WTC11 (cell line): ENCODE results near the gene NDUFB10. TPM values are rescaled to one million over a fixed set of nuclear protein-coding genes. Genes with fewer than 3 reads are reported as not detected.

ENCODE experiments used
- ATAC-seq: fragments of 200-7000 bp; cut with Tn5 transposase; 2 replicates; pipeline ENCODE4 v1.10.0; 2021; ENCODE audit warnings: mild to moderate bottlenecking, moderate library complexity
- CTCF ChIA-PET: fragments of 300-600 bp; sonication (Branson Sonifier 250); formaldehyde crosslinking; loops from one replicate; lab custom pipeline; 2021; ENCODE audit warnings: antibody characterized with exemption; lab: Charles Lee
- POLR2A ChIA-PET: fragments of 350-600 bp; sonication (Branson Sonifier 250); formaldehyde crosslinking; loops from one replicate; lab custom pipeline; 2021; ENCODE audit warnings: antibody characterized with exemption; lab: Charles Lee
- DNase-seq: peaks from one replicate; pipeline ENCODE4 v3.0.0; 2021; ENCODE audit warnings: low spot score
- H3K27ac Mint-ChIP-seq: 2 replicates; pipeline ENCODE4 v1.8.0; 2021; ENCODE audit warnings: mixed read lengths
- H3K27me3 Mint-ChIP-seq: 2 replicates; pipeline ENCODE4 v1.8.0; 2021; ENCODE audit warnings: low read depth, mild to moderate bottlenecking, moderate library complexity, mixed read lengths
- H3K36me3 Mint-ChIP-seq: 2 replicates; pipeline ENCODE4 v1.8.0; 2021; ENCODE audit warnings: mixed read lengths
- H3K4me1 Mint-ChIP-seq: 2 replicates; pipeline ENCODE4 v1.8.0; 2022; ENCODE audit warnings: mixed read lengths
- H3K4me3 Mint-ChIP-seq: 2 replicates; pipeline ENCODE4 v1.8.0; 2021; ENCODE audit warnings: mild to moderate bottlenecking, moderate library complexity, mixed read lengths
- H3K9me3 Mint-ChIP-seq: 2 replicates; pipeline ENCODE4 v1.8.0; 2021; ENCODE audit warnings: mixed read lengths
- FOXJ3 ChIP-seq: sonication (generic); formaldehyde crosslinking; IDR thresholded peaks from 2 replicates; pipeline ENCODE4 v1.9.0; 2021; ENCODE audit warnings: missing genetic modification reagents, mild to moderate bottlenecking, borderline replicate concordance
- HMGA2 ChIP-seq: fragments of 250-450 bp; sonication (Bioruptor Pico); IDR thresholded peaks from 2 replicates; pipeline ENCODE4 v1.4.0; 2021; ENCODE audit warnings: mild to moderate bottlenecking, moderate library complexity
- JUN ChIP-seq: sonication (generic); formaldehyde crosslinking; IDR thresholded peaks from 2 replicates; pipeline ENCODE4 v1.8.0; 2023; ENCODE audit warnings: mild to moderate bottlenecking, missing genetic modification reagents
- NFATC4 ChIP-seq: fragments of 250-450 bp; sonication (Bioruptor Pico); IDR thresholded peaks from 2 replicates; pipeline ENCODE4 v1.9.0; 2021; ENCODE audit warnings: mild to moderate bottlenecking
- SMAD3 ChIP-seq: sonication (generic); formaldehyde crosslinking; IDR thresholded peaks from 2 replicates; pipeline ENCODE4 v1.8.0; 2022; ENCODE audit warnings: missing genetic modification reagents, mild to moderate bottlenecking, borderline replicate concordance
- SP1 ChIP-seq: sonication (generic); formaldehyde crosslinking; conservative IDR thresholded peaks from 2 replicates; pipeline ENCODE4 v1.8.1; 2022; ENCODE audit warnings: missing genetic modification reagents
- TCF7 ChIP-seq: sonication (generic); formaldehyde crosslinking; IDR thresholded peaks from 2 replicates; pipeline ENCODE4 v1.8.0; 2022; ENCODE audit warnings: mild to moderate bottlenecking, low read depth, missing genetic modification reagents, moderate library complexity
- USF2 ChIP-seq: sonication (generic); formaldehyde crosslinking; IDR thresholded peaks from 2 replicates; pipeline ENCODE4 v1.8.1; 2023; ENCODE audit warnings: mild to moderate bottlenecking, missing genetic modification reagents, moderate library complexity
- ZNF232 ChIP-seq: sonication (generic); formaldehyde crosslinking; IDR thresholded peaks from 2 replicates; pipeline ENCODE4 v1.8.0; 2022; ENCODE audit warnings: mild to moderate bottlenecking, missing genetic modification reagents
- ZNF317 ChIP-seq: sonication (generic); formaldehyde crosslinking; IDR thresholded peaks from 2 replicates; pipeline ENCODE4 v1.8.1; 2023; ENCODE audit warnings: low read depth, mild to moderate bottlenecking, moderate library complexity, missing genetic modification reagents, borderline replicate concordance
- ZSCAN18 ChIP-seq: fragments of 250-450 bp; sonication (Bioruptor Pico); IDR thresholded peaks from 2 replicates; pipeline ENCODE4 v2.1.2; 2022; ENCODE audit warnings: mild to moderate bottlenecking, moderate library complexity
- total RNA-seq: library from RNA; stranded (reverse); gene quantifications from 3 replicates; pipeline ENCODE4 v1.2.3, GENCODE V29; 2021
- TF ChIP-seq, protein P1 (sequence below): sonication (generic); formaldehyde crosslinking; IDR thresholded peaks from 2 replicates; pipeline ENCODE4 v1.8.1; 2023; ENCODE audit warnings: mild to moderate bottlenecking, missing genetic modification reagents, borderline replicate concordance
- TF ChIP-seq, protein P2 (sequence below): sonication (generic); formaldehyde crosslinking; IDR thresholded peaks from 2 replicates; pipeline ENCODE4 v1.8.1; 2023; ENCODE audit warnings: mild to moderate bottlenecking, missing genetic modification reagents
- TF ChIP-seq, protein P3 (sequence below): sonication (generic); formaldehyde crosslinking; IDR thresholded peaks from 2 replicates; pipeline ENCODE4 v1.8.1; 2022; ENCODE audit warnings: missing genetic modification reagents, borderline replicate concordance
- TF ChIP-seq, protein P4 (sequence below): sonication (generic); formaldehyde crosslinking; IDR thresholded peaks from 2 replicates; pipeline ENCODE4 v1.8.0; 2022; ENCODE audit warnings: mild to moderate bottlenecking, missing genetic modification reagents
- TF ChIP-seq, protein P5 (sequence below): fragments of 250-450 bp; sonication (Bioruptor Pico); IDR thresholded peaks from 2 replicates; pipeline ENCODE4 v1.9.0; 2021; ENCODE audit warnings: moderate library complexity, mild to moderate bottlenecking, inconsistent platforms, borderline replicate concordance
- TF ChIP-seq, protein P6 (sequence below): sonication (generic); formaldehyde crosslinking; IDR thresholded peaks from 2 replicates; pipeline ENCODE4 v1.8.0; 2023; ENCODE audit warnings: missing genetic modification reagents, mild to moderate bottlenecking, borderline replicate concordance

NDUFB10 gene
- total RNA-seq, 1 experiment from 2014 or later, result 228 TPM

- no peaks in the 10 kb centered on the region for H3K9me3 Mint-ChIP-seq
- DNase-seq (no peak), ATAC-seq (no peak)
- POLR2A ChIA-PET, result interaction anchor here (3.0 kb wide), 1 partner anchor 13 kb away, joined by 13 read pairs; no protein-coding TSS in a partner anchor
- H3K27me3 Mint-ChIP-seq, result no peaks in the 10 kb centered on the region
- H3K27ac Mint-ChIP-seq, result no peak overlapping the region
- CTCF ChIA-PET, result interaction anchor here (0.9 to 3.9 kb wide), 22 partner anchors 10 to 191 kb away, joined by 3 to 82 read pairs (median 12); partner anchors contain the start of genes CASKIN1, NHERF2, NPW and NTHL1
- peaks cover 19% of the 10 kb centered on the region for H3K36me3 Mint-ChIP-seq
- H3K4me3 Mint-ChIP-seq, result 0 out of 2 replicates have a peak overlapping the region, but pooled peaks have one; percentile 8
- peaks cover 35% of the 10 kb centered on the region for H3K4me1 Mint-ChIP-seq
- TF ChIP-seq ZNF317 (CRISPR knock-in tag) (no peak), ZNF232 (CRISPR knock-in tag) (no peak), SMAD3 (CRISPR knock-in tag) (no peak), NFATC4 (CRISPR knock-in tag) (no peak), FOXJ3 (CRISPR knock-in tag) (no peak), USF2 (CRISPR knock-in tag) (no peak), SP1 (CRISPR knock-in tag) (no peak), TCF7 (CRISPR knock-in tag) (no peak), HMGA2 (no peak)
- TF ChIP-seq, protein P1, sequence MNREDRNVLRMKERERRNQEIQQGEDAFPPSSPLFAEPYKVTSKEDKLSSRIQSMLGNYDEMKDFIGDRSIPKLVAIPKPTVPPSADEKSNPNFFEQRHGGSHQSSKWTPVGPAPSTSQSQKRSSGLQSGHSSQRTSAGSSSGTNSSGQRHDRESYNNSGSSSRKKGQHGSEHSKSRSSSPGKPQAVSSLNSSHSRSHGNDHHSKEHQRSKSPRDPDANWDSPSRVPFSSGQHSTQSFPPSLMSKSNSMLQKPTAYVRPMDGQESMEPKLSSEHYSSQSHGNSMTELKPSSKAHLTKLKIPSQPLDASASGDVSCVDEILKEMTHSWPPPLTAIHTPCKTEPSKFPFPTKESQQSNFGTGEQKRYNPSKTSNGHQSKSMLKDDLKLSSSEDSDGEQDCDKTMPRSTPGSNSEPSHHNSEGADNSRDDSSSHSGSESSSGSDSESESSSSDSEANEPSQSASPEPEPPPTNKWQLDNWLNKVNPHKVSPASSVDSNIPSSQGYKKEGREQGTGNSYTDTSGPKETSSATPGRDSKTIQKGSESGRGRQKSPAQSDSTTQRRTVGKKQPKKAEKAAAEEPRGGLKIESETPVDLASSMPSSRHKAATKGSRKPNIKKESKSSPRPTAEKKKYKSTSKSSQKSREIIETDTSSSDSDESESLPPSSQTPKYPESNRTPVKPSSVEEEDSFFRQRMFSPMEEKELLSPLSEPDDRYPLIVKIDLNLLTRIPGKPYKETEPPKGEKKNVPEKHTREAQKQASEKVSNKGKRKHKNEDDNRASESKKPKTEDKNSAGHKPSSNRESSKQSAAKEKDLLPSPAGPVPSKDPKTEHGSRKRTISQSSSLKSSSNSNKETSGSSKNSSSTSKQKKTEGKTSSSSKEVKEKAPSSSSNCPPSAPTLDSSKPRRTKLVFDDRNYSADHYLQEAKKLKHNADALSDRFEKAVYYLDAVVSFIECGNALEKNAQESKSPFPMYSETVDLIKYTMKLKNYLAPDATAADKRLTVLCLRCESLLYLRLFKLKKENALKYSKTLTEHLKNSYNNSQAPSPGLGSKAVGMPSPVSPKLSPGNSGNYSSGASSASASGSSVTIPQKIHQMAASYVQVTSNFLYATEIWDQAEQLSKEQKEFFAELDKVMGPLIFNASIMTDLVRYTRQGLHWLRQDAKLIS (CRISPR knock-in tag), result no peak
- TF ChIP-seq, protein P2, sequence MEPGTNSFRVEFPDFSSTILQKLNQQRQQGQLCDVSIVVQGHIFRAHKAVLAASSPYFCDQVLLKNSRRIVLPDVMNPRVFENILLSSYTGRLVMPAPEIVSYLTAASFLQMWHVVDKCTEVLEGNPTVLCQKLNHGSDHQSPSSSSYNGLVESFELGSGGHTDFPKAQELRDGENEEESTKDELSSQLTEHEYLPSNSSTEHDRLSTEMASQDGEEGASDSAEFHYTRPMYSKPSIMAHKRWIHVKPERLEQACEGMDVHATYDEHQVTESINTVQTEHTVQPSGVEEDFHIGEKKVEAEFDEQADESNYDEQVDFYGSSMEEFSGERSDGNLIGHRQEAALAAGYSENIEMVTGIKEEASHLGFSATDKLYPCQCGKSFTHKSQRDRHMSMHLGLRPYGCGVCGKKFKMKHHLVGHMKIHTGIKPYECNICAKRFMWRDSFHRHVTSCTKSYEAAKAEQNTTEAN (CRISPR knock-in tag), result no peak
- TF ChIP-seq, protein P3, sequence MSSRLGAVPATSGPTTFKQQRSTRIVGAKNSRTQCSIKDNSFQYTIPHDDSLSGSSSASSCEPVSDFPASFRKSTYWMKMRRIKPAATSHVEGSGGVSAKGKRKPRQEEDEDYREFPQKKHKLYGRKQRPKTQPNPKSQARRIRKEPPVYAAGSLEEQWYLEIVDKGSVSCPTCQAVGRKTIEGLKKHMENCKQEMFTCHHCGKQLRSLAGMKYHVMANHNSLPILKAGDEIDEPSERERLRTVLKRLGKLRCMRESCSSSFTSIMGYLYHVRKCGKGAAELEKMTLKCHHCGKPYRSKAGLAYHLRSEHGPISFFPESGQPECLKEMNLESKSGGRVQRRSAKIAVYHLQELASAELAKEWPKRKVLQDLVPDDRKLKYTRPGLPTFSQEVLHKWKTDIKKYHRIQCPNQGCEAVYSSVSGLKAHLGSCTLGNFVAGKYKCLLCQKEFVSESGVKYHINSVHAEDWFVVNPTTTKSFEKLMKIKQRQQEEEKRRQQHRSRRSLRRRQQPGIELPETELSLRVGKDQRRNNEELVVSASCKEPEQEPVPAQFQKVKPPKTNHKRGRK (CRISPR knock-in tag), result no peak
- TF ChIP-seq, protein P4, sequence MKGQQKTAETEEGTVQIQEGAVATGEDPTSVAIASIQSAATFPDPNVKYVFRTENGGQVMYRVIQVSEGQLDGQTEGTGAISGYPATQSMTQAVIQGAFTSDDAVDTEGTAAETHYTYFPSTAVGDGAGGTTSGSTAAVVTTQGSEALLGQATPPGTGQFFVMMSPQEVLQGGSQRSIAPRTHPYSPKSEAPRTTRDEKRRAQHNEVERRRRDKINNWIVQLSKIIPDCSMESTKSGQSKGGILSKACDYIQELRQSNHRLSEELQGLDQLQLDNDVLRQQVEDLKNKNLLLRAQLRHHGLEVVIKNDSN, result no peak
- TF ChIP-seq, protein P5, sequence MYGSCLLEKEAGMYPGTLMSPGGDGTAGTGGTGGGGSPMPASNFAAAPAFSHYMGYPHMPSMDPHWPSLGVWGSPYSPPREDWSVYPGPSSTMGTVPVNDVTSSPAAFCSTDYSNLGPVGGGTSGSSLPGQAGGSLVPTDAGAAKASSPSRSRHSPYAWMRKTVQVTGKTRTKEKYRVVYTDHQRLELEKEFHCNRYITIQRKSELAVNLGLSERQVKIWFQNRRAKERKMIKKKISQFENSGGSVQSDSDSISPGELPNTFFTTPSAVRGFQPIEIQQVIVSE, result no peak
These were observed 45.6 kb downstream of the NDUFB10 start for GRCh38 chr16:2004795-2005517.

- peak; percentile 59 for DNase-seq
- POLR2A ChIA-PET, result interaction anchor here (3.0 kb wide), 1 partner anchor 13 kb away, joined by 13 read pairs; no protein-coding TSS in a partner anchor
- no peak overlapping the region for H3K4me3 Mint-ChIP-seq
- TF ChIP-seq ZSCAN18, result no peak
- TF ChIP-seq, protein P6, sequence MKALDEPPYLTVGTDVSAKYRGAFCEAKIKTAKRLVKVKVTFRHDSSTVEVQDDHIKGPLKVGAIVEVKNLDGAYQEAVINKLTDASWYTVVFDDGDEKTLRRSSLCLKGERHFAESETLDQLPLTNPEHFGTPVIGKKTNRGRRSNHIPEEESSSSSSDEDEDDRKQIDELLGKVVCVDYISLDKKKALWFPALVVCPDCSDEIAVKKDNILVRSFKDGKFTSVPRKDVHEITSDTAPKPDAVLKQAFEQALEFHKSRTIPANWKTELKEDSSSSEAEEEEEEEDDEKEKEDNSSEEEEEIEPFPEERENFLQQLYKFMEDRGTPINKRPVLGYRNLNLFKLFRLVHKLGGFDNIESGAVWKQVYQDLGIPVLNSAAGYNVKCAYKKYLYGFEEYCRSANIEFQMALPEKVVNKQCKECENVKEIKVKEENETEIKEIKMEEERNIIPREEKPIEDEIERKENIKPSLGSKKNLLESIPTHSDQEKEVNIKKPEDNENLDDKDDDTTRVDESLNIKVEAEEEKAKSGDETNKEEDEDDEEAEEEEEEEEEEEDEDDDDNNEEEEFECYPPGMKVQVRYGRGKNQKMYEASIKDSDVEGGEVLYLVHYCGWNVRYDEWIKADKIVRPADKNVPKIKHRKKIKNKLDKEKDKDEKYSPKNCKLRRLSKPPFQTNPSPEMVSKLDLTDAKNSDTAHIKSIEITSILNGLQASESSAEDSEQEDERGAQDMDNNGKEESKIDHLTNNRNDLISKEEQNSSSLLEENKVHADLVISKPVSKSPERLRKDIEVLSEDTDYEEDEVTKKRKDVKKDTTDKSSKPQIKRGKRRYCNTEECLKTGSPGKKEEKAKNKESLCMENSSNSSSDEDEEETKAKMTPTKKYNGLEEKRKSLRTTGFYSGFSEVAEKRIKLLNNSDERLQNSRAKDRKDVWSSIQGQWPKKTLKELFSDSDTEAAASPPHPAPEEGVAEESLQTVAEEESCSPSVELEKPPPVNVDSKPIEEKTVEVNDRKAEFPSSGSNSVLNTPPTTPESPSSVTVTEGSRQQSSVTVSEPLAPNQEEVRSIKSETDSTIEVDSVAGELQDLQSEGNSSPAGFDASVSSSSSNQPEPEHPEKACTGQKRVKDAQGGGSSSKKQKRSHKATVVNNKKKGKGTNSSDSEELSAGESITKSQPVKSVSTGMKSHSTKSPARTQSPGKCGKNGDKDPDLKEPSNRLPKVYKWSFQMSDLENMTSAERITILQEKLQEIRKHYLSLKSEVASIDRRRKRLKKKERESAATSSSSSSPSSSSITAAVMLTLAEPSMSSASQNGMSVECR (CRISPR knock-in tag), result no peak
- no peak for TF ChIP-seq JUN (CRISPR knock-in tag)
- H3K9me3 Mint-ChIP-seq, result no peaks in the 10 kb centered on the region
- peaks cover 19% of the 10 kb centered on the region for H3K36me3 Mint-ChIP-seq
- ATAC-seq, result peak; percentile 7
- no peak overlapping the region for H3K27ac Mint-ChIP-seq
- peaks cover 39% of the 10 kb centered on the region for H3K4me1 Mint-ChIP-seq
- H3K27me3 Mint-ChIP-seq, result no peaks in the 10 kb centered on the region
- CTCF ChIA-PET, result interaction anchor here (0.9 to 3.9 kb wide), 7 partner anchors 9 to 141 kb away, joined by 3 to 82 read pairs (median 12); partner anchors contain the start of gene NPW
These were observed 46.3 kb downstream of the NDUFB10 start for GRCh38 chr16:2005646-2006045.
